Stimulated activated CD4-positive, alpha-beta T cell treated with anti-CD3 and anti-CD28 coated beads, Interleukin-4, amount 100 ng/mL, for 4 hours (primary cell): ENCODE measurements around the gene ZNF655.
A peak's percentile ranks its signal among the peaks of the same experiment; 100 is the strongest.
"Not testable (repeated sequence)": the region's sequence is repeated elsewhere in the genome, so short reads cannot be mapped to it uniquely, and the experiment has no call there.

Source experiments
- DNase-seq, 2 experiments: peaks; one replicate each; pipeline ENCODE4 v3.0.0-alpha.2; 2020

ZNF655 gene

GRCh38 chr7:99558306-99559174, at the start of gene ZNF655:
Gene ZNF655, plus strand, starts transcription at chr7:99558642. Its CDS starts 1,918 bp downstream, at chr7:99560560.
- peak; percentile 82 to 83 for DNase-seq

GRCh38 chr7:99514050-99514449, 44.4 kb upstream of the ZNF655 start:
- DNase-seq, result no peak

GRCh38 chr7:99521399-99521798, 37.0 kb upstream of the ZNF655 start:
- DNase-seq, result no peak

- peak in 1 of 2 experiments; percentile 16 for DNase-seq
Measured at GRCh38 chr7:99525713-99526440, 32.6 kb upstream of the ZNF655 start.

GRCh38 chr7:99531354-99531765, 27.1 kb upstream of the ZNF655 start:
- DNase-seq, result no peak

- no peak for DNase-seq
Measured at GRCh38 chr7:99535667-99536066, 22.8 kb upstream of the ZNF655 start.

- DNase-seq, result no peak
Measured at GRCh38 chr7:99539213-99539811, 19.1 kb upstream of the ZNF655 start.

- DNase-seq, result no peak
Measured at GRCh38 chr7:99540542-99540941, 17.9 kb upstream of the ZNF655 start.

GRCh38 chr7:99541212-99541611, 17.2 kb upstream of the ZNF655 start:
- DNase-seq, result no peak

- DNase-seq, result no peak
Measured at GRCh38 chr7:99543081-99543671, 15.3 kb upstream of the ZNF655 start.

- no peak for DNase-seq
Measured at GRCh38 chr7:99543916-99544315, 14.5 kb upstream of the ZNF655 start.

- not testable (repeated sequence) for DNase-seq
Measured at GRCh38 chr7:99545308-99545707, 13.1 kb upstream of the ZNF655 start.

- not testable (repeated sequence) for DNase-seq
Measured at GRCh38 chr7:99549545-99549944, 8.9 kb upstream of the ZNF655 start.

GRCh38 chr7:99551334-99551733, 7.1 kb upstream of the ZNF655 start:
- DNase-seq, result no peak

GRCh38 chr7:99551767-99552463, 6.5 kb upstream of the ZNF655 start, which contains the start of gene FAM200A:
Gene FAM200A, minus strand, starts transcription at chr7:99552114. Its CDS starts 3,707 bp downstream, at chr7:99548407.
- DNase-seq, result peak; percentile 80 to 84

- no peak for DNase-seq
Measured at GRCh38 chr7:99553039-99553438, 5.4 kb upstream of the ZNF655 start.

GRCh38 chr7:99554939-99555338, 3.5 kb upstream of the ZNF655 start:
- no peak for DNase-seq

GRCh38 chr7:99557196-99557607, 1.2 kb upstream of the ZNF655 start:
- no peak for DNase-seq

GRCh38 chr7:99557940-99558305, 519 bp upstream of the ZNF655 start:
- DNase-seq, result no peak

GRCh38 chr7:99559175-99559915, 903 bp downstream of the ZNF655 start:
- DNase-seq, result no peak

GRCh38 chr7:99560834-99561736, 2.6 kb downstream of the ZNF655 start:
- no peak for DNase-seq
